ENCODE measurements around the gene BICC1. TPM values are rescaled to one million over a fixed set of nuclear protein-coding genes. Genes with fewer than 3 reads are reported as not detected.

The BICC1 gene
- total and polyA plus RNA-seq, 2 of the 8 experiments (the other 6 are each of a cell fraction or from before 2014, with no cell fraction given) = 0.20 to 0.73 TPM

GRCh38 chr10:58665361-58665760 lies 152.7 kb downstream of the BICC1 start (continued):
- TF ChIP-seq BRCA1 (IDR thresholded peaks at IDR 0.05; ENCODE audit: low read depth, low read length) = no peak
- no peak for TF ChIP-seq ZNF274 (IDR thresholded peaks at IDR 0.05; ENCODE audit: borderline replicate concordance, extremely low read depth, low read length)
